Occipital lobe (tissue), 2 donors: ENCODE data around the gene PLEKHA8. TPM values are rescaled to one million over a fixed set of nuclear protein-coding genes. Genes with fewer than 3 reads are reported as not detected.
A peak's percentile ranks its signal among the peaks of the same experiment; 100 is the strongest.

Experiments
- DNase-seq: peaks from one replicate; lab custom pipeline; 2025; lab: John Stamatoyannopoulos, UW
- total RNA-seq: library from RNA; depleted of rRNA; stranded (reverse); fragments of >200 nt; gene quantifications from one replicate; pipeline ENCODE4 v1.2.3, GENCODE V29; 2014

The PLEKHA8 gene
- total RNA-seq, 1 donor from 2014 or later: 34.8 TPM

DNA sequence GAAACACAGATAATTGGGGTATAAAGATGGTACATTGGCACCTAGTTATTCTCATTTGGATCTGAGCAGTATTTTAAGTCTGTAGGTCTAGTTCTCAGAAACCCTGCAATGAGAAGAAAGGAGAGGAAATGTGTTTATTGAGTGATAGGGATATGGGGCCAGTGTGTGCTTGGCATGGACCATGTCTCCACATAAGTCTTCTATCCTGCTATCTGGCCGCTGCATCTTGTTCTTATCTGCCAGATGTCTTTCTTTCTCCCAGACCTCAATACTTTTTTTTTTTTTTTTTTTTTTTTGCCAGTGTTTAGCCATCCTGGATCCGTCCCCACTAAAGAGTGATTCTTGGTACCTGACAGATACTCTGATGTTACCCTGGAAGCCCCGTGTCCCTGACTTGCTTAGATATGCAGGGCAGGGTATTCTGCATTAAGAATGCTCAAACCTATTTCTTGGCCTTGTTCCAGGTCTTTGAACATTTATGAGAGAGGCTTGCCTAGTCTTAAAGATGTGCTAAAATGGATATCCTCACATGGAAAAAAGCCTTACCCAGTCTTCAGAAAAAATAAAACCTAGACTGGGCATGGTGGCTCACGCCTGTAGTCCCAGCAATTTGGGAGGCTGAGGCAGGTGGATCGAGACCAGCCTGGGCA is 116.6 kb downstream of the PLEKHA8 start:
- no peak for DNase-seq

DNA sequence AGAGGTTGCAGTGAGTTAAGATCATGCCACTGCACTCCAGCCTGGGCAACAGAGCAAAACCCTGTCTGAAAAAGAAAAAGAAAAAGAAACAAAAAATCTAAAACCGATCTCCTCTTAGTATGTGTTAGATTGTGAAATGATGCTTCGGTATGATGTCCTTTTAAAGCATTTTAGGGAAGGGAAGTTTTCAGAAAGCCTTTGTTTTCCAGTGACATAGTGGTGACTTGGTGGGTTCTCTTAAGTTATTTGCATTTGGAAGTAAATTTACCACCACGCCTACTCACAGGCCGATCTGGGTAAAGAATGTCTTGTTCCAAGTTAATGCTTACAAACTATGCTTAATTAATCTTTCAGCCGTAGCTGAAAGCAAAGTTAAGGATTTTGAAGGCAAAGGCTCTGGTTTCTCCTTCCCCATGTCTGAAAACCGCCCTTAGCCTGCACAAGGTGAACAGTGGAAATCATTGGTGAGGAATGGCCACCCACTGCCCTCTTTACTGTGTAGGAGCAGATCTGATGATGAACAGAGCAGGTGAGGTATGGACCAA is 117.3 kb downstream of the PLEKHA8 start:
- no peak for DNase-seq

- DNase-seq: peak; percentile 61
Observed at GRCh38 chr7:30146127-30146612, 118.0 kb downstream of the PLEKHA8 start.

- DNase-seq: no peak
Observed at GRCh38 chr7:30147223-30147622, 119.0 kb downstream of the PLEKHA8 start.

DNA sequence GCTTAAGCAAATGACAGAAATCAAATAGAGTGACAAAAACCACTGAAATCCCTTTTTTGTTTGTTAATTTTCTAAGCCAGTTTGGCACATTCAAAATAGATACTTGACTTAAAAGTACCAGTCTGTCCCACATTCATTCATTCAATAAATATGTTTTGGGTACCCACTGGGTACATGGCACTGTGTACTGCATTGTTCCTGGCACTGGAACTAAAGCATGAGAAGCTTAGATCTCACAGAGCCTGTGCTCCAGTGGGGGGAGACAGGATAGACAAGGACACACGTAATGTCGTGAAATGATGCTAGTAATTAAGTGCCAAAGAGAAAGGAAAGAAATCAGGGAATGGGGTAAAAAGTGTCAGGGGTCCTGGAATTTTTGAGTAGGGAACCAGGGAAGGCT is 119.6 kb downstream of the PLEKHA8 start:
- DNase-seq: no peak

DNA sequence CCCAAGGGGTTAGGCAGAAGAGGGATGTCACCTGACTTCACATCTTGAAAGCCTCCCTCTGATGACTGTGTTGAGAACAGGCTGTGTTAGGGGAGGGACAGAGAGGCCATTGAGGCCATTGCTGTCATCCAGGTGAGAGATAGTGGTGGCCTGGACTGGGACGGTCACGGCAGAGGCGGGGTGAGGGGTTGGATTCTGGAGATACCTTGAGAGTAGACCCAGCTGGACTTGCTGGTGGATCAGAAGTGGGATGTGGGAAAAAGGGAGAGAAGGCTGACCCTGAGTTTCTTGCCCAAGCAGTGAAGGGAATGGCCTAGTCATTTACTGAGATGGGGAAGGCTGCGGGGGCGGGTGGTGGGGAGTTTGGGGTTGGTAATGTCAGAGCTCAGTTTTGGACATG is 120.2 kb downstream of the PLEKHA8 start:
- no peak for DNase-seq

GRCh38 chr7:30148951-30149459 is 120.8 kb downstream of the PLEKHA8 start:
- no peak for DNase-seq

DNA sequence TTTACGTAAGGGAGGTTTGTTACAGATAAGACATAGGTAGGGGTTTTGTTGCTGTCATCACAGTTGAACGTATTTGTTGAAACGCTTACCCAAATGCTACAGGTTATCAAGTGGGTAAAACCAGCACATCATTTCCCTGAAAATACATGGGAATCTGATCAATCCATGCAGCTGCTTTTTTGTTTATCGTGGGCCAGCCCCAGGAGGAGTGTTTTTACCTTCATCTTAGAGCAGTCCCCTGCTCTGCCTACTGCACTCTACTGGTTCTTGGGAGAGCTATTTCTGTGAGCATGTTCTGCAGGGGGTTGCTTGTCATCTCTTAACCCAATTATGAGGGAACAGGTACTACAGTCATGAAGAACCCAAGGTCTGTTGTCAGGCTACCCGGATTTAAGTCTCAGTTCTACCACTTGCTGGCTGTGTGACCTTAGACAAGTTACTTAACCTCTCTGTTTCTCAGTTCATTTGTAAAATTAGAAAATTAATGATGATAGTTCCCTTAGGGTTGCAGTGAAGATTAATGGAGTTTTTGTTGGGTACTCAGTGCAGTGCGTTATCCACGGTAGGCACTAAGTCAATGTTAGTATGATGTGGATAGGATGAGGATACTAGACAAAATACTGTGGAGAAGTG is 121.5 kb downstream of the PLEKHA8 start:
- no peak for DNase-seq

DNA sequence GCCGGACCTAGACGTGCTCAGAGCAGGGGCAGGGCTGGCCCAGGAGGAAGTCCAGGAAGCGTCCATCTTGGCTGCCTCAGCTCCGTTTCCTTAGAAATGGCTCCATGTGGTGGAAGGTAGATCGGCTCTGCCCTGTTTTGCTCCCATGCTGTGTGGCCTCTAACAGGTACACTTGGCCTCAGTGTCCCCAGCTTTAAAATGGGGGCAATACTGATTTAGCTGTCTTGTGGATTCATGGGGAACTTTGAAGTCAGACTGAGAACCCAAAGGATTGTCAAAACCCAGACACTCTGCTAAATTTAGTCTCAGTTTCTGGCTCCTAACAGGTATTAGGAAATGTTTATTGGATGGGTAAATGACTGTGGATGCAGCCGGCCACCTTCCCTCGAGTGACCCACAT is 122.5 kb downstream of the PLEKHA8 start:
- no peak for DNase-seq

GRCh38 chr7:30154111-30154587 is 125.9 kb downstream of the PLEKHA8 start:
- DNase-seq: no peak

- no peak for DNase-seq
Observed at GRCh38 chr7:30155481-30155880, 127.3 kb downstream of the PLEKHA8 start.

DNA sequence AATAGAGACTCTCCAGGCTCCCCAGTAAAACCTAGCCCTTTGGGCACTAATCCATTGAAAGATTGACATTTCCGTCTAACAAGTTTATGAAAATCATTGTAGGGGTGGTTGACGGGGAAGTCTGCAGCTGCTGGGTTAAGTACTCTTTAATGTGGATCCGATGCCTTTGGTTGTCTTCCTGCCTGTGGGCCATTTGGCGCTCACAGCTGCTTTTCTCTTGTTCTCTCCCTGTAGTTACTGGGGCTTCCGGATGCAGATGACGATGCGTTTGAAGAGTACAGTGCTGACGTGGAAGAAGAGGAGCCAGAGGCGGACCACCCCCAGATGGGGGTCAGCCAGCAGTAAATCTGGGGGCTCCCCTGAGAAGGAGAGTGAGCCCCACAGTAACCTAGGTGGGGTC is 129.0 kb downstream of the PLEKHA8 start:
- no peak for DNase-seq

- DNase-seq: no peak
Observed at GRCh38 chr7:30159163-30159562, 131.0 kb downstream of the PLEKHA8 start.

DNA sequence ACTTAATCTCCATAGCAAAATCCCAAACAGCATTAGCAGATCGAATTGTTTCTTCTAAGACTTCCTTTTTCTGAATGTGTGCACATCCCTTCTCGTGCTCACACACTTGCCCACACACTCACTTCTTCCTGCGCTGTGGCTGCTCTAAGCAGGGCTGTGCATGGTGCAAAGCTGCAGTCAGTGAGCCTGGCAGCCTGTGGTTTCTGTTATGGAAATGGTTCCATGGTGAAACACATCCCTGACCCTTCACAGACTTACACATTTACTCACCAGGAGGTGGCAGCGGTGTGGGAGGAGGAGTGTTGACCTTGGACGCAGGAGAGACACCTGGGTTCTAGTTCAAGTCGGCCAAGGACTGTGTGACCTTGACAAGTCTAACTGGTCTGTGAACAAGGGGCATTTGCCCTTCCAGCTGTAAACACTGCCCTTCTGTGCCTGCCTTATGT is 131.5 kb downstream of the PLEKHA8 start:
- no peak for DNase-seq

GRCh38 chr7:30160329-30160728 is 132.1 kb downstream of the PLEKHA8 start:
- DNase-seq: no peak

DNA sequence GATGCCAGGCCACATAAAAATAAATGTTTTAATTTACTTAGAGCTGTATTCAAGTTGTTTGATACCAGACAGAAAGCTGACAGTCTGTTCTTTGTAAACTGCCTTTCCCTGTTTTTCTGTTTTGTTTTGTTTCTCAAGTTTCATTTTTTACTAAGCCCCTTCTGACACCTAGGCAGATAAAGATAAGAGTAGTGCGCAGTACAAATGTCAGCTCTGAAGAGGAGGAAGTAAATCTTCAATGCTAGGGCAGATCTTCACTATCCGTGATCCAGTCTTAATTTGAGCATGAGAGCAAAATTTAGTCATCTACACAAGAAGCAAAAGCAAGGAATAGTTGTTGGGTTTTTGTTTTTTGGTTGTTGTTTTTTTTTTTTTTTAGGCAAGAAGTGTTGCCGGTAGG is 133.9 kb downstream of the PLEKHA8 start:
- DNase-seq: no peak

- DNase-seq: no peak
Observed at GRCh38 chr7:30162622-30163124, 134.5 kb downstream of the PLEKHA8 start.

DNA sequence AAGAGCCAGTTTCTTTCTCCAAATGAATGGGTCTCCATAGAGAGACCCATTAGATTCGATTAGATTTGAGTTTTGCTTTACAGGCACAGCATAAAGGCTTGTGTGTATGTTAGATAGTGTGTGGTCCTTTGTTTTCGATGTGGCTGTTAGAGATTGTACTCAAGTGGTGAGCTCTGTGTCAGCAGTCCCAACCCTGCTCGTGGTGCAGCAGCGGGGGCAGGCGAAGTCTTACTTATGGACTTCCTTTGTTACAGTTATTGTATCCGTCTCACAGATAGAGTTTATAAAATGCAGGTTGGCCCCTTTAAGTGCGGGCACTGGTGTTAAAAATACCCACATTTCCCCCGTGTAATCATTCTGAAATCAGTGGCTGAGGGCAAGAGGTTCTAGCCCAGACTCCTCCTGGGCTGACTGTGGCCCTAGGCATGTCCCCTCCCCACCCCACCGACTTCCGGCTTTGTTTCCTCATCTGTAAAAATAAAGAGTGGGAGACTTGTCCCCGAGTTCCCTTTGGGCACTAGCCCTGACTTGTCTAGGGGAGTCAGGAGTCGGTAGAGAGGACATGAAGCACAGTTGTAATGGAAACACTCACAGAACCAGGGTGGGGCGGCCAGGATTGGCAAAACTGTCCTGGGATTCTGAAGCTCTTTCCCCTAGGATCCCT is 135.2 kb downstream of the PLEKHA8 start:
- no peak for DNase-seq

GRCh38 chr7:30164567-30164966 is 136.4 kb downstream of the PLEKHA8 start:
- no peak for DNase-seq

DNA sequence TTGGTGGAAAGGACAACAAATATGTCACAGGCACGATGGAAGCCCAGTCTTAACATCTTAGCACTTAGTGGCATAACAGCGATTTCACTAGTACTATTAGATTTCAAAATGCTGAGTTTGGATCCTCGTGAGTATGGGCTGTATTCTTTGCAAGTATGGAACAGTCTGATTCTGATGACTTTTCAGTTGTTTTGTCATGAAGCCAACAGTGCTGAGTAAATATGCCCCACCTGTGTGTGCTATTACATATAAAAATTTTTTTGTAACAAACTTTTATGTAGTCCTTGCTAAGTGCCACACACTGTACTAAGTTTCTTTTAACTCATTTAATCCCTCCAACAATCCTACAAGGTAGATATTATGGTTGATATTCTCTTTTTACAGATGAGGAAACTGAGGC is 137.4 kb downstream of the PLEKHA8 start:
- no peak for DNase-seq

DNA sequence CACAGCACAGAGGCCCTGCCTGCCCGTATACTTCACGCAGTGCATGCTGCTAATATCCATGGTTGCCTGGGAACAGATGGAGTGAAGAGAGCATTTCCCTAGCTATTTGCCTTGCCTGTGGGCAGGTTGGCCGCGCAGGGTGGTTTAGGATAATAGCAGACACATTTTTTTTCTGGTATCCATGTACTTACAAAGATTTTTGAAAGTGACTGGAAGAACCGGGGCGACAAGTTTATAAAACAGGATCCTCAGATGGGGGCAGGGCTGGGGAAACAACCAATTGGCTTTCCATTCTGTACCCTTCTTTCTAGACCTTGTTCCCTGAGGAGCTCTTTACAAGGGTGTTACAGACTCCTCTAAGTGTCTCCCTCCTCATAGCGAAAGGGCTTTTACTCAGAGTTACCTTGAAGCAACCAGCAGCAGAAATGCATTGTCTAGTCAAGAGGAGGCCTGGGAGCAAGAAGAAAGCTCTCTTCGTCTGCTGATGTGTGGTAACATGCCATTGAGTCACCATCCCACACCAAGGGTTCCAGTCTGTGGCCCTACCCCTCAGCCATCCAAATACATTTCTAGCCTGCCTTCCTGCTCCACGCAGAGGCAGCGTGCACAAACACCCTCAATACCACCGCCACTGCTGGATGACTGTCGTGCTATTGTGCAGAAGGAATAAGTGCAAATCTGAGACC is 138.1 kb downstream of the PLEKHA8 start:
- no peak for DNase-seq
